Tongue (tissue), 2 donors: Measurements from ENCODE around the gene BASP1. TPM values are rescaled to one million over a fixed set of nuclear protein-coding genes. Genes with fewer than 3 reads are reported as not detected.

ENCODE experiments used
- DNase-seq: peaks from one replicate; pipeline ENCODE4 v3.0.0-alpha.2; 2015
- total RNA-seq: library from RNA; depleted of rRNA; stranded (reverse); fragments of >200 nt; gene quantifications from one replicate; pipeline ENCODE4 v1.2.3, GENCODE V29; 2014

The BASP1 gene, protein sequence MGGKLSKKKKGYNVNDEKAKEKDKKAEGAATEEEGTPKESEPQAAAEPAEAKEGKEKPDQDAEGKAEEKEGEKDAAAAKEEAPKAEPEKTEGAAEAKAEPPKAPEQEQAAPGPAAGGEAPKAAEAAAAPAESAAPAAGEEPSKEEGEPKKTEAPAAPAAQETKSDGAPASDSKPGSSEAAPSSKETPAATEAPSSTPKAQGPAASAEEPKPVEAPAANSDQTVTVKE
- 36.0 TPM for total RNA-seq

GRCh38 chr5:17217493-17218352, at the start of gene BASP1:
Gene BASP1 (plus strand): TSS chr5:17217631. CDS start chr5:17275217, 57,586 bp downstream.
- DNase-seq, result peak; percentile 93

DNA sequence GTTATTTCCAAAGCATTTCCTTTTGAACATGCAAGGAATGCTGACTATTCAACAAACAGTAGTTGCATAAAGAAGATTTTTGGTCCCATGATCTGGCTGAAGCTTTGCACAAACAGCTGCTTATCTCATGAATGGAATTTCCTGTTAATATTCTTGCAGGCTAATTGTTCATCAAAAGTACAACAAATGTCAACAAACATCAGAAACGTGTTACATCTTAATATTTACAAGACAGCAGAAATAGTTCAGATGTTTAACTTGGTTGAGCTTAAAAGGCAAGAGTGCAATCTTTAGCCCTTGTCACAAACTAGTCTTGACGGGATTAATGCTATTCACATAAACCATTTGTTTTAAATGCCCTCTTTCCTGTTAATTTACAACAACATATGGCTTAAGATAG, 47.9 kb upstream of the BASP1 start:
- DNase-seq, result no peak

- no peak for DNase-seq
Observed at GRCh38 chr5:17172791-17173190, 44.6 kb upstream of the BASP1 start.

GRCh38 chr5:17174965-17175364, 42.5 kb upstream of the BASP1 start:
- DNase-seq, result no peak

- peak; percentile 27 for DNase-seq
Observed at GRCh38 chr5:17177501-17178372, 39.7 kb upstream of the BASP1 start.

- no peak for DNase-seq
Observed at GRCh38 chr5:17178373-17178675, 39.1 kb upstream of the BASP1 start.

GRCh38 chr5:17180330-17180843, 37.0 kb upstream of the BASP1 start:
- DNase-seq, result no peak

- no peak for DNase-seq
Observed at GRCh38 chr5:17180864-17181723, 36.3 kb upstream of the BASP1 start.

DNA sequence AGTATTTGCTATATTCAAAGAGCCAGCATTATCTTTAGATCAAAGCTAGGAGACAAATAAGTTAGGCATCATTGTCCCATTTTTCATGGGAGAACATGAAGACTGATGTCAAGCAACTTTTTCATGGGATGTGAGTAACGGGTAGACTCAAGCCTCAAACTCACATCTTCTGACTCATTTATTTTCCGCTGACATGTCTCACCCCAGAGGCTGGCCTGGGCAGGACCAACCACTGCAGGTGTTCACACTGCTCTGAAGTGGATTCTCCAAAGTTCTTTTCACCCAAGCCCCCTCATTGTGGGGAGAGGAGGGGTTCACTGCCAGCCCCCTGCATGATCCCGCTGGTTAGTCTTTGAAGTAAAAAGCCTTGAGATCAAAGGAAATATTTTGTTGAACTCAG, 34.9 kb upstream of the BASP1 start:
- no peak for DNase-seq

GRCh38 chr5:17182981-17183380, 34.5 kb upstream of the BASP1 start:
- DNase-seq, result no peak

GRCh38 chr5:17183831-17184230, 33.6 kb upstream of the BASP1 start:
- DNase-seq, result no peak

- DNase-seq, result no peak
Observed at GRCh38 chr5:17184588-17184987, 32.8 kb upstream of the BASP1 start.

GRCh38 chr5:17185349-17185748, 32.1 kb upstream of the BASP1 start:
- no peak for DNase-seq

- peak; percentile 79 for DNase-seq
Observed at GRCh38 chr5:17185773-17186172, 31.7 kb upstream of the BASP1 start.

DNA sequence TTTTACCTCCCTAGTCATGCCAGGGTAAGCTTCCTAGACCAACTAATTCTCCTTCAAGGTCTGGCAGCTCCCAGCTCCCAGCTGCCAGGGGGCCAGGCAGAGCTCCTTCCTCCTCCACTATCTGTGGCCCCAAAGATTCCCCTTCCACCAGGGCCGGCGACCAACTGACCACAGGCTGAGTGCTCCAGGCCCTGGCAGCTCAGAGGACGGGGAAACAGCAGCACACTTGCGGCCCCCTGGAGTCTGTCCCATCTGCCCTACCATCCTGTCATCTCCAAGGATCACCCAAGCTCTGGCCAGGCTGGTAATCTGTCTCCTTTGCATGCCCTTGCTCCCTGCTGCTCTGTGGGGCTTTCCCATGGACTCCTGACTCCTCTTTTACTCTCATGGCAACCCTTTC, 31.2 kb upstream of the BASP1 start:
- DNase-seq, result no peak

DNA sequence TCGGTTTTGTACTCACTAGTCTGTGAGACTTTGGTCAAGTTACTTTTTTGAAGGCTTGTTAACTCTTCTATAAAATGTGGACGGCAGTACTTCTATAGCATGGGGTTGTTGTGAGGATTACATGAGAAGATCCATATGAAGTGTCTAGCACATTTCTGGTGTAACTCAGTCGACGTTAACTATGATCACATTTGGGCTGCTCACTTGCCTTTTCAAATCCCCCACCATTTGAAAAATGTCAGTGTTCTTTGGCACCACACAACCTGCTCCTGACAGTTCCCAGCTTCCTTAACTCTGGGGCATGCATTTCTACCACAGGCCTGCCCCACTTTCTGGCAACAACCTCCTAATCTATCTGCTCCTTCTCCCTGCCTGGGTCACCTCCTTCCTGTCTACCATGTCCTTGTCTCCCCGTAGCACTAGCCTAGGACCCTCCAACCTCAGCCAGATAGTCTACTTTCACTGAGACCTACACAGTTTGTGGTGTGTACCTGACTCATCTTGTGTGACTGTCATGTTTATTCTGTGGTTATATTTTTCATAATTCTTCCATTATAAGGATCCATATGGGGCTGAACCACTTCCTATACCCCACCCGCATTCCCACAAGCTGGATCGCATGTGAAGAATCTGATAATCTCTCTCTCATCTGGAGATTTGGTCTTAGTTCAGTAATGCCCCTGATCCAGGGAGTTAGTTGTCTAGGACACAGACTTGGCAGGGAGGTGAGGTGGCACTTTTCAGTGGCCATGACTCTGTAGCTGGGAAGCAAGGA, 30.2 kb upstream of the BASP1 start:
- no peak for DNase-seq

DNA sequence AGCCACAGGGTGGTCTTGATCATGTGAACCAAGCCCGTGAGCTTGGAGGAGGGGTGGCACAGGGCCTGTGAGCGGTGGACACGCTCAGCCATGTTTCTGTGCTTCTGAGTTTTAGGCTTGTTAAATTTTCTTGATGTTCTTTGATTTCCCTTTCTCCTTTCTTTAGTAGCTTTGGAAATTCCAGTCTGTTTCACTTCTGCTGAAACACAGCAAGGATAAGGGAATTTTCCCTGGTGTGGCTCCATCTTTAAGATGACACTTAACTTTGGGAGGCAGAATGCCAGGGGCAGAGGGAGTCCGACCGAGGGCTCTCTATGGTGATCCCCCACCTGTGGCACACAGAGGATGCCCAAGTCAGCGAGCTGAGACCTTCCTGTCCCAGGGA, 29.7 kb upstream of the BASP1 start:
- DNase-seq, result no peak

DNA sequence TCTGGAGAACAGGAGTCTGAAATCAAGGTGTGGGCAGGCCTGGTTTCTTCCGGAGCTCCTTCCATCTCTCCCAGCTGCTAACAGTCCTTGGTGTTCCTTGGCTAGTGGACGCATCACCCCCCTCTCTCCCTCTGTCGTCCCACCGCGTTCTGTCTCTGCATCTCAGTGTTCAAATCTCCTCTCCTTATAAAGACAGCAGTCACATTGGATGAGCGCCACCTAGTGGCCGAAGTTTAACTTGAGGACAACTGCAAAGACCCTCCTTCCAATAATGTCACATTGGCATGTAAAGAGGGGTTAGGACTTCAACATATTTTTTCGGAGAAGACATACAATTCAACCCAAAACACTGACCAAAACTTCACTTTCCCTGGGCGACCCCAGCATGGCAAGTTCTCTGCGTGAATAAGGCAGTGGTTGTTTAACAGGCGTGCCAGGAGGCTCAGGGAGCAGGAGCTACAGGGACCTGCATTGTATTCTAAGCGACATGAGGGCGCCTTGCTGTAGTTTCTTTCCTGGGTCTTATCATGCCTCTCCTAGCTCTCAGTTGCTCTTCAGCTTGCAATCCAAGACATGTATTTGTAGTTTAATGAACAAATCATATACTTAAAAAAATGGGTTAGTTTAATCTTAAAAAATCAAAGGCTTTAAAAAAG, 27.9 kb upstream of the BASP1 start:
- DNase-seq, result peak; percentile 89

GRCh38 chr5:17190242-17190778, 27.1 kb upstream of the BASP1 start:
- DNase-seq, result peak; percentile 85

DNA sequence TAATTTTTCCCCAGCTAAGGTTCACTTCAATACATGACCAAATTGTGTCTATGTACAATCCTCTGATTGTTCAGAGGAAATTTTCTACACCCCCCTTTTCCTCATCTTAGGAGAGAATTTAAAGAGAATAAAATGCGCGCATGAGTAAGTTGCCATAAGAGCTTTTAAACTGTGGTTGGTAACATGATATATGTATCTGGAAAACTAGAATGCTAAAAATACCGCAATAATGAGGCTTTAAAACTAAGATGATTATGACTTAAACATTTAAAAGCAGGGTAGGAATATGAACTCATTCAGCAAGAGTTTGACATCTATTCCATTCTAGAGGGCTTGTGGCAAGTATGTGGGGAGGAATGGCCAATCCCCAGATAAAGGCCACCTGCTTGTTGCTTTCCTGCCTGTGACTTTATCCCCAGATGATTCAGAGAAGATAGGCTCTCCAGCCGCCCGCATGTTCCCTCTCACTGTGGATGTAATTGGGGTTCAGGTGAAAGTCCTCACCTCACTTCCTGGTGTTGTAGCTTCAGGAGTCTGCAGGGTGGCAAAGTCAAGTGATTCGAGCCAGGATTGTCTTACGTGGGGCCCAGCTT, 26.5 kb upstream of the BASP1 start:
- no peak for DNase-seq
